HUDEP-2 (cell line): ENCODE results near the gene NCOA3.
"Not testable (repeated sequence)": the region's sequence is repeated elsewhere in the genome, so short reads cannot be mapped to it uniquely, and the experiment has no call there.

Experiments
- DNase-seq, 76 experiments: peaks; one replicate each; lab custom pipeline; 2025; ENCODE audit not compliant: unreplicated experiment in 76 of 76; lab: John Stamatoyannopoulos, UW

Gene NCOA3

DNA sequence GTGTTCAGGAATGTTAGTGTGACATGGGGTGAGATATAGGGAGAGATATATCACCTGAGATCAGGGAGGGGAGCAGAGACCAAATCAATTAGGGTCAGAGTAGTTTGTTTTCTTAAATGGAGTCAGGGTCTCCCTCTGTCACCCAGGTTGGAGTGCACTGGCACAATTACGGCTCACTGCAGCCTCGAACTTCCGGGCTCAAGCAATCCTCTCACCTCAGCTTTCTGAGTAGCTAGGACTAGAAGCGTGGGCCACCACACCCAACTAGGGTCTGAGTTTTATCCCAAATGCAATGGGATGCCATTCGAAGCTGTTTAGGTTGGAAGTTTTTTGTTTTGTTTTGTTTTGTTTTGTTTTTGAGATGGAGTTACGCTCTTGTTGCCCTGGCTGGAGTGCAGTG, 3.1 kb upstream of the NCOA3 start:
- no peak for DNase-seq

DNA sequence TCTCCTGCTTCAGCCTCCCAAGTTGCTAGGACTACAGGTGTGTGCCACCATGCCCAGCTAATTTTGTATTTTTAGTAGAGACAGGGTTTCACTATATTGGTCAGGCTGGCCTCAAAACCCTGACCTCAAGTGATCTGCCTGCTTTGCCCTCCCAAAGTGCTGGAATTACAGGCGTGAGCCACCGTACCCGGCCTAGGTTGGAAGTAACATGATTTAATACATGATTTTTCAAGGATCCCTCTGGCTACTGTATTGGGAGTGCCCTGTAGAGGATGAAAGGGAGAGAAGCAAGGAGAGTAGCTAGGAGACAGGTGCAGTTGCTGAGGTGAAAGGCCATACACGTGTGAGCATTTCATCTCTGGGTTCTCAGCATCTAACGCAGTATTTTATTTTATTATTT, 2.6 kb upstream of the NCOA3 start:
- DNase-seq: no peak

DNA sequence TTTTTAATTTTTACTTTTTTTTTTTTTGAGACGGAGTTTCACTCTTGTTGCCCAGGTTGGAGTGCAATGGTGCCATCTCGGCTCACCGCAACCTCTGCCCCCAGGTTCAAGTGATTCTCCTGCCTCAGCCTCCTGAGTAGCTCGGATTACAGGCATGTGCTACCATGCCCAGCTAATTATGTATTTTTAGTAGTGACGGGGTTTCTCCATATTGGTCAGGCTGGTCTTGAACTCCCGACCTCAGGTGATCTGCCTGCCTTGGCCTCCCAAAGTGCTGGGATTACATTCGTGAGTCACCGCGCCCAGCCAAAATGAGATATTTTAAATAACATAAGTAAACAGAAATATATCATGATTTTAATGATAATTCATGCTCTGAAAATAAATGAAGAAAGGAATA, 1.6 kb upstream of the NCOA3 start:
- not testable (repeated sequence) for DNase-seq

DNA sequence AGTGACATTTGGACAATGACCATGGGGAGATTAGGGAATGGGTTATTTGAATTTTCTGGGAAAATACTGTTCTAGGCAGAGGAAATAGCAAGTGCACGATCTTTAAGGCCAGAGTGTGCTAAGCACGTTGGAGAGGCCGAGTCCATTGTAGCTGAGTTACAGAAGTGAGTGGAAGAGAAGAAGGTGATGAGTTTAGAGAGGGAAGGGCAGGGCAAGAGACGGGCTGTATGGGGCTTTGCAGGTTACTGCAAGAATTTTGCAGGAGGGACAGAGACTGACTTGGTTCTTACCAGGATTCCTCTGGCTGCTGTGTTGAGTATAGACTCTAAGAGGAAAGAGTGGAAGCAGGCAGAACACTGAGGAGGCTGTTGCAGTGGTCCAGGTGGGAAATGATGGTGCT, 1.1 kb upstream of the NCOA3 start:
- DNase-seq: no peak

DNA sequence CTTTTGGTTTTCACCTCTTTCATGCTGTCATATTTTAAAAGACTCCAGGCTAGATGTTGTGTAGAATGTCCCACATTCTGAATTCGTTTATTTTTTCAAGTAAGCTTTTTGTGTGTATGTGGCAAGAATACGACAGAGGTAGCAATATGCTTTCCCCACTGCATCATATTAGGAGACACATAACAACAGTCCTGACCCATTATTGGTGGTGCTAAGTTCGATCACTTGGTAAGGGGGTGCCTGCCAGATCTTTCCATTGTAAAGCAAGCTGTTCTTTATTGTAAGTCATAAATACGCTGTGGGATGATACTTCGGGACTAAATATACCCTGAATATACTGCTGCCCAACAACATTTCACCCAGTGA, 588 bp upstream of the NCOA3 start:
- no peak for DNase-seq

DNA sequence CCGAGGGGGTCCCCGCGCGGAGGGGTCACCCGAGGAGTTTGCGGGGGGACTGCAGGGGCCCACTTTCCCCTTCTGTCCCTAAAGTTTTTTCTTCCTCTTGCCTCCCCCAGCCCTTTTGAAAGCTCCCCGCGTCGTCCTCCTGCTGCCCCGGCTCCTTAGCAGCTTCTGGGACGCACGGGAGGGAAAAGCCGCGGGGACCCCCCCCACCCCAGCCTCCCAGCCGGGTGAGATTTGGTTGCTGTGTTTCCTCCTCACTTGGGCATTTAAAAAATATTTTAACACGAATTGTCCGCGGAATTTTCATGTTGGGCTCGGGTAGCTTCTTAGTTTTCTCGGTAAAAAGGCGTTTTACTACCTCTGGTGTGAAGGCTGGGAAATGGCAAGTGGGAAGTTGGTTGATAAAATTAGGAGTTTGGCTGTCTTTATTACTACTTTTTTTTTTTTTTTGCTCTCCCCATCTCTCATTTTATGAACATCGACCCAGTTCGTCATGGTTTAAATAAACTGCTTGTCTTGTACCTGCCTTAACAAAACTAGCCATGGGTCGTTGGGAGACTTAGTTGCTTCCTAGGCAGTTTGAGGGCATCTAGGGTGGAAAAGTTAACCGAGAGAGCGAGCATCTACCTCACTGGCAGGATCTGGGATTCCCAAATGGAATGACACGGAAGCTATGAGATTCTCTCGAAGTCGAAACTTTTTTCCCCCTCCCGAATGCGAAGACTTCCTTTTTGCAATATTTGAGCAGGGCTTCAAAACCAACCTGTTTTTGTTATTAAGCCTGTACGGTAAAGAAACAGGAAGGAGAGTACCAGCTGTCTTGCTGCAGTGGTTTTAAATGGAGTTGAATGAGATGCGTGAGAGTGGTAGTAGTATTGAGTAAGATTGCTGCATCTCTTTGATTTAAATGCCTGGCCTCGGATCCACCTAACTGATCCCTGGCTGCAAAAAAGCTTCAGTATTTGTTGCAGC, 868 bp downstream of the NCOA3 start:
- peak in 11 of 76 experiments; percentile 4 to 47 (median 19) for DNase-seq

DNA sequence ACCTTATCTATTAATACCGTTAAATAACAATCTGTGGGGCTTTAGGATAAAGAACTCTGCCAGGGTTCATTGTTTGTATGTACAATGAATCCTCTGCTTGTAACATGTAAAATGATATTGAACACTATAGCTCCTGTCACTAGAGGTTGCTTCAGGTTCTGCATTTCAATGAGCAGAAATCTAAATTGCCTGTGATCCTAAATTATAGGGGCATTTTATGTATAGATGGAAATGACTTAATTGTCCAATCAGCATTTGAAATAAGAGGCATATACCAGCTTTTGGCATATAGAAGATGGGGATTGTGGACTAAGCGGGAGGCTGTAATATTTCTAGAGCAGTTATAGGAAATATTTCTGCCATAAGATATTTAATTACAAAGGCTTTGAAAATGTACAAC, 2.0 kb downstream of the NCOA3 start:
- peak in 1 of 76 experiments; percentile 3 for DNase-seq

GRCh38 chr20:47506335-47506734, 4.6 kb downstream of the NCOA3 start:
- DNase-seq: no peak

- DNase-seq: no peak
Measured at GRCh38 chr20:47506850-47507249, 5.2 kb downstream of the NCOA3 start.

DNA sequence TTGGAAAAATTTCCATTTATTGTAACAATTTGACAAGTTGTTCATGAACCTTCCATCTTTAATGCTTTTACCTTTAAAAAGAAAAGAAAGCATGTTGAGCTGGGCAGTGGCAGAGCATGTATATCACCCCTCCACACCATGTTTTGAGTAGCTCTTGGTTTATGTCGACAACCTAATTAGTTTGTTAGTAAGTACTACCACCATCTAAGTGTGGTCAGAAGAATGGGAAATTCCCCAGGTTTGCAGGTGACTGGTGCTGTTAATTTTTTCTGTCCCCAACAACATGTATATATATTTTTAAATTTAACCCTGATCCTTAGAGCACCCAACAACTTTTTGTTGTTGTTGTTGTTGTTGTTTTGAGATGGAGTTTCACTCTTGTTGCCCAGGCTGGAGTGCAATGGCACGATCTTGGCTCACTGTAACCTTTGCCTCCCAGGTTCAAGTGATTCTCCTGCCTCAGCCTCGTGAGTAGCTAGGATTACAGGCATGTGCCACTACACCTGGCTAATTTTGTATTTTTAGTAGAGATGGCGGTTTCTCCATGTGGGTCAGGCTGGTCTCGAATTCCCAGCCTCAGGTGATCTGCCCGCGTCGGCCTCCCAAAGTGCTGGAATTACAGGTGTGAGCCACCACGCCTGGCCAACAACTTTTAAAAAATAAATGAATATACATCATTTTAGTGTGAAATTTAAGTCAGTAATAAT, 5.7 kb downstream of the NCOA3 start:
- not testable (repeated sequence) for DNase-seq

DNA sequence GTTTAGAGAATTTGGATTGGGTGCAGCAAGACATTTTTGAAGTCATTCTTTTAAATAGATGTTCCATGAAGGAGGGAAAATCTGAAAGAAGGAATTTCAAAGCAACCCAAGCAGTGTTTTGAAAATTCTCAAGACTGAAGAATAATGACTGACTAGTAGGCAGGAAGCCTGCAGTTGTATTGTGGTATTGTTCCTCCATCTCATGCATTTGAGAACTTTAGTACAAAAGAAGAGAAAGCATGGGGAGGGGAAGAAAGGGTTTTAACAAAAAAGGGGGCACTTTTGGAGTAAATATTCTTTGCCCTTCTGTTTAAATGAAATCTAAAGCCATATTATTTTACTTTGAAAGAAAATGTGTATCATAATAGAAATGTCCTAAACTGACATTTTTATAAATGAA, 6.6 kb downstream of the NCOA3 start:
- DNase-seq: no peak

GRCh38 chr20:47509104-47509661, 7.5 kb downstream of the NCOA3 start:
- DNase-seq: no peak

GRCh38 chr20:47509685-47510084, 8.0 kb downstream of the NCOA3 start:
- no peak for DNase-seq

GRCh38 chr20:47515843-47516242, 14.2 kb downstream of the NCOA3 start:
- DNase-seq: no peak

DNA sequence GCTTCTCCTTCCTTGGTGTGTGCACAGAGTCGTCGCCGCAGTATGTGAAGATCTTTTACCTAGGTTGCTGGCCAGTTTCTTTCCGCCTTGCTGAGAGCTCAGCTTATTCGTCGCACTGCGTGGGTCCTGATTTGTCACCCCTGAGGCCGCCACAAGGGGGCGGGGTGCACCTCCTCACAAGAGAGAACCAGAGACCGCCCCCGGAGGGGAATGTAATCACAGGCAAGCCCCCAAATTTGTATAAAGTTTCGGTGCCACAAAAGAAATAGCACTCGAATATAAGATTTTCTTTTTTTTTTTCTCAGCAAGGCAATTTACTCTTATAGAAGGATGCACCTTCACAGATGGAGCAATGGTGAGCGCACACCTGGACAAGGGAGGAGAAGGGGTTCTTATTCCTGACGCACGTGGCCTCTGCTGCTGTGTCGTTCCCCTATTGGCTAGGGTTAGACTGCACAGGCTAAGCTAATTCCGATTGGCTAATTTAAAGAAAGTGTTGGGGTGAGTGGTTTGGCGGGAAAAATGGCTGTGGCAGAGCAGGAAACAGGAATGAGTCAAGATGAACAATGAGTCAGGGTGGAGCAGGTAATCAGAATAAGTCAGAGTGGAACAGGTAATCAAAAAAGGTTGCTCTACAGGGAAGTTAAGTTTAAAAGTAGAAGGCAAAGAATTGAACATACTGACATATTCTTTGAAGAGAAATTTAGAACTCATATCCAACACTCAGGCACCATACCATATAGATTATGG, 19.5 kb downstream of the NCOA3 start:
- peak in 1 of 76 experiments; percentile 6 for DNase-seq

- peak in 68 of 76 experiments; percentile 8 to 88 (median 56) for DNase-seq
Measured at GRCh38 chr20:47524015-47524784, 22.5 kb downstream of the NCOA3 start.

DNA sequence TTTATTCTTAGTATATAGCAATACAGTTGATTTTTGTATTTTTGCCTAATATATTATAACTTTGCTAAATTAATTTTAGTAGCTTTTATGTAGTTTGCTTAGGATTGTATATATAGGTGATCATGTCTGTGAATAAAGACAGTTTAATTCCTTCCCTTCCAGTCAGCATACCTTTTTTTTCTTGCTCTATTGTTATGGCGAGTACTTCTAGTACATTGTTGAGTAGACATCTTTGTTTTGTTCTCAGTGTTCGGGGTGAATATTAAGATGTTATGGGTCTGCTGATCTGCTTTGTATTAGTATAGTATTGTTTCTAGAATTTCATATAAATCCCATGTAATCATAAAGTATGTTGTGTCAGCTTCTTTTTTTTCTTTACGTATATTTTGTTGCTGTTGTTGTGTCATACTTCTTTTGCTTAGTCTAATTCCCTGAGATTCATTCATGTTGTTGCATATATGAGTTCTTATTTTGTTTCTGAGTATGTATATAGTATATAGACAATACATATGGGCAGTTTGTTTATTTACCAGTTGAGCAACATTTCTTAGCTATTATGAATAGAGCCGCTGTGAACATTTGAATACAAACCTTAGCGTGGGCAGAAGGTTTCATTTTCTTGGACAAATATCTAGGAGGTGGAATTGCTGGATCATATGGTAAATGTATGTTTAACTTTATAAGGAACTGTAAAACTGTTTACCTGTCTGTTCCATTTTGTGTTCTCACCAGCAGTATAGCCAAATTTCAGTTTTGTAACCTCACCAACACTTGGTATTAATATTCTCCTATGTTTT, 25.5 kb downstream of the NCOA3 start:
- DNase-seq: no peak

DNA sequence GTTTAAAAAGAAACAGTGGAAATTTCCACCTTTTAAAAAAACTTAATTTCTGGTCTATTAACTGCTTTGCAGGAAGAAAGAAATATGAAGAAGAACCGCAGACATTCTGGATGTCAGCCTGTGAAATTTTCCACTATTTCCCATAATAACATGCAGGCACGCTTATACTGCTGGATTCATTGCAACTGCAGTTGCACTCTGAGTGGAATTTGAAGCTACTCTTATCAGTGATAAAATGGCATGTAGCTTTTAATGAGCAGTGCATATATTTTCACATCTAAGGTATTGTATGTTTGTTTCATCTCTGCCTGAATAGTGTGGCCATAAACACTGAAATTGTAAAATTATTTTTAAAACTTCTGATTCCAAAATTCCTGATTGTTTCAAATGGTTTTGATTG, 28.2 kb downstream of the NCOA3 start:
- no peak for DNase-seq

DNA sequence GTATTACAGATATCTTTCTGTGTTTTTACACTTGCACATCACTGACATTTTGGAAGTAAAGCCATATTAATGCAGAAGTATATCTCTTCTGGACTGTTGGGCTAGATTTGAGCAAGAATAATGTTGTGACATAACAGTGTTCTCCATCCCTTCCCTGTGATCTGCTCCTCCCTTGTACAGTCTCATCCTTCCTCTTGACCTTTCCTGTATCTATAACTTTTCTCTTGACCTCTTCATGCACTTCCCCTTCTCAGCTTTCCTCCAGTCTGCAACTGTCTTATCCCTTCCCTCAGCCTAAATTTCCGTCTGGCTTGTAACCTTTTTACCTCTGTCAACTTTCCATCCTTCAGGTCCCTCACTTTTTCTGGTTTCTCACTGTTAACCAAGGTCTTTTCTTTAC, 29.8 kb downstream of the NCOA3 start:
- DNase-seq: no peak
